ENCODE measurements around the gene CDK13.
A peak's percentile ranks its signal among the peaks of the same experiment; 100 is the strongest.

CDK13 gene

GRCh38 chr7:39952803-39953202, 2.7 kb downstream of the CDK13 start:
- peak overlapping the region; percentile 83 to 87 for H3K4me3 ChIP-seq (replicated peaks in 1 of 2; ENCODE audit: low read depth in 2 of 2, low read length in 2 of 2)
- TF ChIP-seq CTCF (IDR thresholded peaks at IDR 0.05; ENCODE audit: low read depth, low read length) = no peak
- DNase-seq (ENCODE audit: low read depth in 2 of 2) = peak in 1 of 2 donors; percentile 40

- no peak for TF ChIP-seq CTCF (IDR thresholded peaks at IDR 0.05; ENCODE audit: low read depth, low read length)
- no peak for DNase-seq (ENCODE audit: low read depth in 2 of 2)
- H3K4me3 ChIP-seq (replicated peaks in 1 of 2; ENCODE audit: low read depth in 2 of 2, low read length in 2 of 2) = no peak overlapping the region
Measured at GRCh38 chr7:39954694-39955093, 4.6 kb downstream of the CDK13 start.

GRCh38 chr7:39958038-39958437, 8.0 kb downstream of the CDK13 start:
- no peak for TF ChIP-seq CTCF (IDR thresholded peaks at IDR 0.05; ENCODE audit: low read depth, low read length)
- H3K4me3 ChIP-seq (replicated peaks in 1 of 2; ENCODE audit: low read depth in 2 of 2, low read length in 2 of 2) = no peak overlapping the region
- no peak for DNase-seq (ENCODE audit: low read depth in 2 of 2)

GRCh38 chr7:39967406-39968161, 17.5 kb downstream of the CDK13 start:
- DNase-seq (ENCODE audit: low read depth in 2 of 2) = no peak

GRCh38 chr7:39969431-39969830, 19.4 kb downstream of the CDK13 start:
- DNase-seq (ENCODE audit: low read depth in 2 of 2) = no peak
- H3K4me3 ChIP-seq (replicated peaks in 1 of 2; ENCODE audit: low read depth in 2 of 2, low read length in 2 of 2) = no peak overlapping the region
- no peak for TF ChIP-seq CTCF (IDR thresholded peaks at IDR 0.05; ENCODE audit: low read depth, low read length)

More at GRCh38 chr7:39967406-39968161, 17.5 kb downstream of the CDK13 start:
- no peak overlapping the region for H3K4me3 ChIP-seq (replicated peaks in 1 of 2; ENCODE audit: low read depth in 2 of 2, low read length in 2 of 2)
- TF ChIP-seq CTCF (IDR thresholded peaks at IDR 0.05; ENCODE audit: low read depth, low read length) = no peak

GRCh38 chr7:39971924-39972323, 21.9 kb downstream of the CDK13 start:
- no peak for TF ChIP-seq CTCF (IDR thresholded peaks at IDR 0.05; ENCODE audit: low read depth, low read length)
- DNase-seq (ENCODE audit: low read depth in 2 of 2) = no peak
- no peak overlapping the region for H3K4me3 ChIP-seq (replicated peaks in 1 of 2; ENCODE audit: low read depth in 2 of 2, low read length in 2 of 2)

GRCh38 chr7:39973801-39974200, 23.7 kb downstream of the CDK13 start:
- no peak for TF ChIP-seq CTCF (IDR thresholded peaks at IDR 0.05; ENCODE audit: low read depth, low read length)
- DNase-seq (ENCODE audit: low read depth in 2 of 2) = no peak
- H3K4me3 ChIP-seq (replicated peaks in 1 of 2; ENCODE audit: low read depth in 2 of 2, low read length in 2 of 2) = no peak overlapping the region

Data from cardiac fibroblast (primary cell).